Activated T-cell treated with anti-CD3 and anti-CD28 coated beads, Interleukin-2, amount 50 U/mL, for 72 hours (primary cell): ENCODE results near the gene POFUT2. TPM values are rescaled to one million over a fixed set of nuclear protein-coding genes. Genes with fewer than 3 reads are reported as not detected.

Source experiments
- ATAC-seq, 2 donors: fragments of 150-1000 bp; cut with Tn5 transposase; replicated peaks in 1 of 2; 2 replicates each; pipeline ENCODE4 v1.10.0; 2021; ENCODE audit warnings: moderate library complexity in 2 of 2, mild to moderate bottlenecking in 1 of 2
- DNase-seq, 2 donors: peaks; one replicate each; pipeline ENCODE4 v3.0.0; 2021 to 2022; ENCODE audit warnings: mixed read lengths in 1 of 2
- H3K27ac Mint-ChIP-seq: one replicate; pipeline ENCODE4 v1.8.0; 2022; ENCODE audit warnings: mild to moderate bottlenecking, moderate library complexity, mixed read lengths
- H3K27me3 Mint-ChIP-seq: one replicate; pipeline ENCODE4 v1.8.0; 2022; ENCODE audit warnings: low read depth, mixed read lengths
- H3K36me3 Mint-ChIP-seq, 2 donors: one replicate each; pipeline ENCODE4 v1.8.0; 2022; ENCODE audit warnings: mixed read lengths in 2 of 2, mild to moderate bottlenecking in 1 of 2; ENCODE audit not compliant: insufficient read depth in 2 of 2
- H3K4me1 Mint-ChIP-seq: one replicate; pipeline ENCODE4 v1.8.0; 2022; ENCODE audit warnings: low read depth, mixed read lengths
- H3K4me3 Mint-ChIP-seq, 2 donors: one replicate each; pipeline ENCODE4 v1.8.0; 2022; ENCODE audit warnings: mild to moderate bottlenecking in 2 of 2, mixed read lengths in 2 of 2, moderate library complexity in 2 of 2
- H3K9me3 Mint-ChIP-seq, 2 donors: one replicate each; pipeline ENCODE4 v1.8.0; 2022; ENCODE audit warnings: mixed read lengths in 2 of 2
- total RNA-seq, 2 donors: library from RNA; stranded (reverse); gene quantifications; one replicate each; pipeline ENCODE4 v1.2.3, GENCODE V29; 2022

The POFUT2 gene
- total RNA-seq: 10 to 100 TPM; 24.5 to 26.6 TPM

- peak within 1 kb of the TSS; percentile 55 for H3K27ac Mint-ChIP-seq
- peaks cover 15% of the 10 kb centered on the region for H3K4me1 Mint-ChIP-seq
- H3K27me3 Mint-ChIP-seq: no peaks in the 10 kb centered on the region
- H3K9me3 Mint-ChIP-seq: no peaks in the 10 kb centered on the region
- peaks cover 0 to 9% of the 10 kb centered on the region in 2 donors for H3K36me3 Mint-ChIP-seq
- peak within 1 kb of the TSS; percentile 72 to 87 for H3K4me3 Mint-ChIP-seq
- DNase-seq: peak; percentile 98 to 99
- peak; percentile 91 to 92 for ATAC-seq
Observed at GRCh38 chr21:45287438-45288391, at the start of gene POFUT2. TSS of gene POFUT2 (minus strand) at chr21:45287895. CDS start at chr21:45287871, 24 bp downstream.

- ATAC-seq (no peak), DNase-seq (no peak)
- no peak overlapping the region for H3K4me3 Mint-ChIP-seq
- peaks cover 1 to 2% of the 10 kb centered on the region in 2 donors for H3K9me3 Mint-ChIP-seq
- H3K36me3 Mint-ChIP-seq: no peaks in the 10 kb centered on the region
- H3K27ac Mint-ChIP-seq: no peak overlapping the region
- no peaks in the 10 kb centered on the region for H3K27me3 Mint-ChIP-seq
- H3K4me1 Mint-ChIP-seq: no peaks in the 10 kb centered on the region
Observed at GRCh38 chr21:45336870-45337269, 49.2 kb upstream of the POFUT2 start.

GRCh38 chr21:45336535-45336810 is 48.8 kb upstream of the POFUT2 start:
- no peaks in the 10 kb centered on the region for H3K36me3 Mint-ChIP-seq
- ATAC-seq (no peak), DNase-seq (no peak)
- H3K27ac Mint-ChIP-seq: no peak overlapping the region
- H3K9me3 Mint-ChIP-seq: peaks cover 1 to 2% of the 10 kb centered on the region in 2 donors
- no peak overlapping the region for H3K4me3 Mint-ChIP-seq
- H3K27me3 Mint-ChIP-seq: no peaks in the 10 kb centered on the region
- no peaks in the 10 kb centered on the region for H3K4me1 Mint-ChIP-seq

GRCh38 chr21:45335761-45336534 is 48.3 kb upstream of the POFUT2 start:
- Mint-ChIP-seq H3K27ac (no peak overlapping the region), H3K4me1 (no peaks in the 10 kb centered on the region), H3K9me3 (peaks cover 1 to 2% of the 10 kb centered on the region in 2 donors), H3K36me3 (no peaks in the 10 kb centered on the region), H3K4me3 (no peak overlapping the region), H3K27me3 (no peaks in the 10 kb centered on the region)
- ATAC-seq: no peak
- no peak for DNase-seq

GRCh38 chr21:45335151-45335760 is 47.6 kb upstream of the POFUT2 start:
- Mint-ChIP-seq H3K36me3 (no peaks in the 10 kb centered on the region), H3K4me1 (no peaks in the 10 kb centered on the region), H3K27ac (no peak overlapping the region), H3K9me3 (no peaks in the 10 kb centered on the region), H3K27me3 (no peaks in the 10 kb centered on the region), H3K4me3 (no peak overlapping the region)
- ATAC-seq (no peak), DNase-seq (no peak)

- Mint-ChIP-seq H3K27ac (no peak overlapping the region), H3K27me3 (no peaks in the 10 kb centered on the region), H3K36me3 (no peaks in the 10 kb centered on the region), H3K4me1 (no peaks in the 10 kb centered on the region), H3K4me3 (no peak overlapping the region), H3K9me3 (no peaks in the 10 kb centered on the region)
- DNase-seq (no peak), ATAC-seq (no peak)
Observed at GRCh38 chr21:45334591-45335081, 46.9 kb upstream of the POFUT2 start.

- DNase-seq (no peak), ATAC-seq (no peak)
- Mint-ChIP-seq H3K36me3 (no peaks in the 10 kb centered on the region), H3K4me3 (no peak overlapping the region), H3K4me1 (no peaks in the 10 kb centered on the region), H3K27me3 (no peaks in the 10 kb centered on the region), H3K27ac (no peak overlapping the region), H3K9me3 (no peaks in the 10 kb centered on the region)
Observed at GRCh38 chr21:45334134-45334533, 46.4 kb upstream of the POFUT2 start.

GRCh38 chr21:45333583-45334121 is 46.0 kb upstream of the POFUT2 start:
- no peak overlapping the region for H3K27ac Mint-ChIP-seq
- H3K27me3 Mint-ChIP-seq: no peaks in the 10 kb centered on the region
- H3K4me1 Mint-ChIP-seq: no peaks in the 10 kb centered on the region
- H3K36me3 Mint-ChIP-seq: no peaks in the 10 kb centered on the region
- ATAC-seq: no peak
- no peaks in the 10 kb centered on the region for H3K9me3 Mint-ChIP-seq
- no peak for DNase-seq
- no peak overlapping the region for H3K4me3 Mint-ChIP-seq

- Mint-ChIP-seq H3K4me3 (no peak overlapping the region), H3K9me3 (no peaks in the 10 kb centered on the region), H3K27me3 (no peaks in the 10 kb centered on the region), H3K27ac (no peak overlapping the region), H3K36me3 (no peaks in the 10 kb centered on the region), H3K4me1 (no peaks in the 10 kb centered on the region)
- ATAC-seq (no peak), DNase-seq (no peak)
Observed at GRCh38 chr21:45332981-45333582, 45.4 kb upstream of the POFUT2 start.

GRCh38 chr21:45332415-45332814 is 44.7 kb upstream of the POFUT2 start:
- no peak for ATAC-seq
- Mint-ChIP-seq H3K4me1 (no peaks in the 10 kb centered on the region), H3K27ac (no peak overlapping the region), H3K27me3 (no peaks in the 10 kb centered on the region), H3K4me3 (no peak overlapping the region), H3K9me3 (no peaks in the 10 kb centered on the region), H3K36me3 (no peaks in the 10 kb centered on the region)
- DNase-seq: no peak

GRCh38 chr21:45331531-45332147 is 43.9 kb upstream of the POFUT2 start:
- H3K36me3 Mint-ChIP-seq: no peaks in the 10 kb centered on the region
- ATAC-seq (no peak), DNase-seq (no peak)
- H3K9me3 Mint-ChIP-seq: no peaks in the 10 kb centered on the region
- no peak overlapping the region for H3K4me3 Mint-ChIP-seq
- H3K27ac Mint-ChIP-seq: no peak overlapping the region
- no peaks in the 10 kb centered on the region for H3K27me3 Mint-ChIP-seq
- H3K4me1 Mint-ChIP-seq: no peaks in the 10 kb centered on the region

- H3K27ac Mint-ChIP-seq: no peak overlapping the region
- no peaks in the 10 kb centered on the region for H3K4me1 Mint-ChIP-seq
- H3K36me3 Mint-ChIP-seq: no peaks in the 10 kb centered on the region
- ATAC-seq: no peak
- no peaks in the 10 kb centered on the region for H3K9me3 Mint-ChIP-seq
- H3K4me3 Mint-ChIP-seq: no peak overlapping the region
- H3K27me3 Mint-ChIP-seq: no peaks in the 10 kb centered on the region
- DNase-seq: no peak
Observed at GRCh38 chr21:45330851-45331261, 43.2 kb upstream of the POFUT2 start.
